Tongue (tissue), 2 donors: ENCODE results near the gene STAMBP. TPM values are rescaled to one million over a fixed set of nuclear protein-coding genes. Genes with fewer than 3 reads are reported as not detected.
A peak's percentile ranks its signal among the peaks of the same experiment; 100 is the strongest.
"Not testable (repeated sequence)": the region's sequence is repeated elsewhere in the genome, so short reads cannot be mapped to it uniquely, and the experiment has no call there.

Experiments
- DNase-seq: peaks from one replicate; pipeline ENCODE4 v3.0.0-alpha.2; 2015
- total RNA-seq: library from RNA; depleted of rRNA; stranded (reverse); fragments of >200 nt; gene quantifications from one replicate; pipeline ENCODE4 v1.2.3, GENCODE V29; 2014

STAMBP gene
- total RNA-seq, 1 donor from 2014 or later, result 28.5 TPM

- not testable (repeated sequence) for DNase-seq
Measured at GRCh38 chr2:73887596-73888353, 59.0 kb downstream of the STAMBP start.

DNA sequence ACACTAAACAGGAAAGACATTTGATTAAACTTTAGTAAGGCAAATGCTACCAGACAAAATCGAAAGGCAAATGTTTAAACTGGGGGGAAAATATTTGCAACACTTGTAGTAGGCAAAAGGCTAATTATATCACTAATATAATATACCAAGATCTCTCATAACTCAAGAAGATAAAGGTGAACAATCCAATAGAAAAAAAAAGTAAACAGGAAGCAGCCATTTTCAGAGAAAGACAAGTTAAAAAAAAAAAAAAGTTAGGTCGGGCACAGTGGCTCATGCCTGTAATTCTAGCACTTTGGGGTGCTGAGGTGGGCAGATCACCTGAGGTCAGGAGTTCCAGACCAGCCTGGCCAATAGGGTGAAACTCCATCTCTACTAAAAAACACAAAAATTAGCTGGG lies 59.6 kb downstream of the STAMBP start:
- no peak for DNase-seq

DNA sequence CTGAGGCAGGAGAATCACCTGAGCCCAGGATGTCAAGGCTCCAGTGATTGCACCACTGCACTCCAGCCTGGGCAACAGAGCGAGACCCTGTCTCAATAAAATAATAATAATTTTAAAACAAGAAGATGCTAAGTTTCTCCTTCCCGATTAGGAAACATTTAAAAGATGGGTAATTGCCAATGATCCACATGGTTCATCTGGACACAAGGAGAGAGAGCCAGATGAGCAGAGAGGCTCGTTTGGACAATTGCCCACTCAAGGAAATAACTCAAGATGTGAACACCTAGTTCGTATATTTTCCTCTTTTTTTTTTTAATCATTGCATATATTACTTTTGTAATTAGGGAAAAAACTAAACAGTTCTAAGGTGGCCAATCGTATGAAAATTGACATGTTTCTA lies 60.4 kb downstream of the STAMBP start:
- no peak for DNase-seq

DNA sequence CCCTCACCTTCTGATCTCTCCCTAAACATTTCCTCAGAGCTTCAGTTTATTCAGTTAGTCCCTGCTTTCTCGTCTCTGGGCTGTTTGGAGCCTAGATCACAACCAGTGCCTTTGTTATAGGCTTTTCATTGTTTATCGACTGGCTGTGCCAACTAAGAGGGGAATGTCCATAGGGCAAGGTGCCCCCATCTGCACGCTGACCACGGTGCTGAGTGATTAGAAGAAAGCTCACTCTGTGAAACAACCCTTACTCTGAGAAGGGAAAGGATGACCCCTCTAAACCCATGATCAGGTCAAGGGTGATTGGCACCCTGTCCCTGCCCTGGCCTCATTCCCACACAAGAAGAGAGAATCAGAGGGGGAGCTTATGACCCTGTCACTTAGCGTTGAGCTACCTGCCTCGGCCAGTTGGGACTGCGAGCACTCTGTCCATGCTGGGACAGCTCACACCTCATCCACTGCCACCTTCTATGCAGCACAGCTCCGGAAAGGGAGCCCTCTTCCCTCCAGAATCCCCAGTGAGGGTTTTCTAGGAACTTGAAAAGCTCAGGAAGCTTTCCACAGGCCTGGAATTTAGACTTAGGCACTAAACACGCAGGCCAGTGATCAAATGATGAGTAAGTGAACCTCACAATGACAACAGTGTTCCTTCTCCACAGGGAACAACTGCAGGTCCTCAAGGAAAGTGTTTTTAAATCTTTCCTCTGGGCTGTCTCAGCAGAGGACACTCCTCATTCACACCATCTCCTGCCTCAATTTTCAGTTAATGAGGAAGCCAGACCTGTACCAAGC lies 61.7 kb downstream of the STAMBP start:
- no peak for DNase-seq

- DNase-seq, result no peak
Measured at GRCh38 chr2:73891276-73891901, 62.6 kb downstream of the STAMBP start.

GRCh38 chr2:73892631-73893329 lies 64.0 kb downstream of the STAMBP start, which contains the start of gene ACTG2:
Gene ACTG2, plus strand, starts transcription at chr2:73893008. Its CDS starts 8,304 bp downstream, at chr2:73901312.
- DNase-seq, result no peak

DNA sequence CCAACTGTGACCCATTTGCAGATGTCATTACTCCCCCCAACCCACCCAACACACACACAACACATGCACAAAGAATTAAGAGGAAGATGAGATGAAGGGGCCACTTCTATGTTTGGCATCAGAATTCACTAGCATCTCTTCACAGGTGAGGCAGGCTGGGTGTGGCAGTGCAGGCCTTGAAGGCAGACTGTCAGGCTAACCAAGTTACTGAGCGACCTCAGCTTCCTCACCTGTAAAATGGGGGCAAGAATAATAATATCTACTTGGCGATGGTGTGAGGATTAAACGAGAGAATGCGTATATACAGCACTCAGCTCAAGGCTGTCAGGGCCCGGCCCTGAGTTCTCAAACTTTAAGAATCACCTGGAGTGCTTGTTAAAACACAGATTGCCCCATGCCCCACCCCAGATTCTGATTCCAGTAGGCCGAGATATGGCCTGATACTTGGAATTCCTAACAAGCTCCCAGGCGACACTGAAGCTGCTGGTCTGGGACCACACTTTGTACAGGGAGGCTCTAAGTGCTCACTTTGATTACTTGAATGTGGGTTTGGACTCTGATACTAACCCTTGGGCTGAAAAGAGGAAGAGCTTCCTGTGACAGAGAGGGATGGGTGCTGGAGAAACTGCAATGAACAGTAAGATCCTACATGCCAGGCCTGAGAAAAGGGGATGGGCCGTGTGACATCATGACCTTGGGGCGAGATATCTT lies 65.2 kb downstream of the STAMBP start:
- no peak for DNase-seq

DNA sequence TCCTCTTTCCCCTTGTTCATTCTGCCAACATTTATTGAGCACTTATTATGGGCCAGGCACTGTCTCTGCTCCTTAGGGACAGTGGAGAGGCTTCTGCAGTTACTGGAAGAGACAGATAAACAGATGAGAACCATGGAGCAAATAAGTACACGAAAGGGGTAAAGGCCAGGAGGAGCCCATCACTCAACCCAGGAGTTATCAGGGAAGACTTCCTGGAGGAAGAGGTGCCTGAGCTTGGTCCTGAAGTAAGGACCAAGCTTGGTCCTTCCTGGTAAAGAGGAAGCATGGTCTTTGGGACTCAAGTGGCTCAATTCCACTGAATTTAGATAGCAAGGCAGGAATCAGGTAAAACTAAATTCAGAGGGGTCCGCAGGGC lies 65.7 kb downstream of the STAMBP start:
- no peak for DNase-seq

DNA sequence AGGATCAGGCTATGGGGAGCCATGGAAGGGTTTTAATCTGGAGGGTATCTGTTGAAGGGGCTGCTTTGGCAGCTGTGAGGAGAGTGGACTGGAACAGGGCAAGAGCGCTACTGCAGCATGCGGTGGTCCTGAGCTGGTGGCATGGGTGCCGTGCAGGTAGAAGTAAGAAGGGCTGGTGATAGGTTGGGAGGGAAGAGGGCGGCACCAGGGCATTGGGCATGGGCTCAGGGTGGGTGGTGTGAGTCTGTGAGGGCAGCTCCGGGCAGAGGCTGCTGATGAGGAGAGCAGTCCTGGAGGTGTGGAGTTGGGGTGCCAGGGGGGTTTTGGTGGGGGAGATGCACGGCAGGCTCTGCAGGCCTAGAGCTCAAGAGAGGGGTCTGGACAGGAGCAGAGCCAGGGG lies 66.1 kb downstream of the STAMBP start:
- no peak for DNase-seq

DNA sequence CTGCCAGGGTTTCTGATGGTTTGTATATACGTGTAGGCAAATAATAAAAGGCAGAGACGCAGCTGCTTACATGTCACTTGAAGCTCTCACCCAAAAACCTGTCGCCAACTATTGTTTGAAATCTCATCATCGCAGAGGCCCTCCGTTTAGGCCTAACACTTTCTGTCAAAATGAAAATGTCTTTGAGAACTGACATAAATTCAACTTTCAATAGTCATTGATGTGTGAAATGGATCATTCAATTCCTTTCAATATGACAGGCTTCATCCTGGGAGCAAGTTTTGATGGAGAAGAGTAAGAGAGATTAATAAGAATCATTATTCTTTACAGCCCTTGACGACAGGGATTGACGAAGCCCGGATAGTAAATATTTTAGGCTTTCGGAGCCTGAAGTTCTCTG lies 66.7 kb downstream of the STAMBP start:
- DNase-seq, result no peak

- peak; percentile 61 for DNase-seq
Measured at GRCh38 chr2:73896362-73897239, 67.8 kb downstream of the STAMBP start.

DNA sequence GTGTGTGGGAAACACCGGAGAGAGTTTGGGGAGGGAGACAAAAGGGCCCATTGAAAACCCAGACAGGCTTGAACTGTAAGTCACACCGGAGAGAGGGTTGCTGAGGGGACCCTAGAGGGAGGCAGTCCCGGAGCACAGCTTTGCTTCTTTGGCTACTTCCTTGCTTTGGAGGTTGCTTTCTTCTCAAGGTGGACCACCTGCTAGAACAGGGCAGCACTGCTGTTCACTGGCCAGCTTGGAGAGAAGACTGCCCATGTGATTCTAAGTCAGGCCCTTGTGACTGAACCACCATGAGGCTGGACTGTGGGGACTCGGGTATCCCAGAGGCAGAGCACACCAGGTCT lies 68.5 kb downstream of the STAMBP start:
- no peak for DNase-seq

DNA sequence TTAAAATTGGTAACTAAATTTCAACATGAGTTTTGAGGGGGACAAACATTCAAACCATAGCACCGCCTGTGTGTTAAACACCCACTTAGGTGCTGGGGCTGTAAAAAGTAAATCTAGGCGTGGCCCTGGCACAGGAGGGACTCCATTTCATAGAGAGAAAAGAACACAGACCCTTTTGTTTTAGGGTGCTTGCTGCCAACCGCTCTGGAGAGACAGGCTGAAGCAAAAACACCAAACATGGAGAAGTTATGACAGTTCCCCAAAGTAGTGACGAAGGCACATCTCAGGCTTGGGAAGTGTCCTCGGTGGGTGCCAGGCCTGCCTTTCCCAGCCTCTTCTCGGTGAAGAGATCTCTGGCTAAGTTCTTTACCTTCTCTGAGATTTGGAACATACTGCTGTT lies 69.2 kb downstream of the STAMBP start:
- DNase-seq, result no peak

DNA sequence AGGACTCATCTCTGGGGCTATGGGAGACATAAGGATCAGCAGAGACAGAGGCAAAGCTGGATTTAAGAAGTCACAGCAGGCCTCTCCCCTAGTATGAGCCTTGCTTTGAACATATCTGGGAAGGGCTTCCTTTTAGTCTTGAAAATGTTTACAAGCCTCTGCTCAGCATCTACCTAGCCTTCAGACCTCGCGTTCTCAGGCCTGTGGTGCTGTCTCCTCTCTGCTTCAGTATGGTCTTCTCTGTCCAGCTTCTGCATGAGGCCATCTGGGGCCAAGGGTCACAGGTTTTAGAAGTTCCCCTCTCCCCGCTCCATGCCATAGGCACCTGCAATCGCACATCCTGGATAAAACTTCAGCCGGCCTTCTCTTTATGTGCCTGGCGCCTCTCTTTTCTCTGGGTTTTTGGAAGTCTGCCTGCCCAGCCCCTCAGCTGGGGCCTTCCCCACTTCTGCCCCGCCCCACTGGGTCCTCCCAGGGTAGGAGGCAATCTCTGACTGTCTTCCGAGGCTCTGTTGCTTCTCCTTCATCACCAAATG lies 71.1 kb downstream of the STAMBP start:
- no peak for DNase-seq

DNA sequence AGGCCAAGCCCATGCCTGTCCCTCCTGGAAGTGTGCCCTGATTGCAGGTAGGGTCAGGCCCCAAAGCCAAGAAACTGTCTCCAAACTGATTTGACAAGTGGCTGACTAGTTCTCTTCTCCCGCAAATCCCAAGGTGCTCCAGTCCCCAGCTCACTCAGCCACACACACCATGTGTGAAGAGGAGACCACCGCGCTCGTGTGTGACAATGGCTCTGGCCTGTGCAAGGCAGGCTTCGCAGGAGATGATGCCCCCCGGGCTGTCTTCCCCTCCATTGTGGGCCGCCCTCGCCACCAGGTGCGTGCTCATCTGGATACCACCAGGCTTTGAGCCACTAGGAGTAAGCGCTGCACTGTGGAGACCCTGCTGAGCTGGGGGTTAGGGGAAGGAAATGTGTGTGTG lies 72.4 kb downstream of the STAMBP start:
- DNase-seq, result no peak

DNA sequence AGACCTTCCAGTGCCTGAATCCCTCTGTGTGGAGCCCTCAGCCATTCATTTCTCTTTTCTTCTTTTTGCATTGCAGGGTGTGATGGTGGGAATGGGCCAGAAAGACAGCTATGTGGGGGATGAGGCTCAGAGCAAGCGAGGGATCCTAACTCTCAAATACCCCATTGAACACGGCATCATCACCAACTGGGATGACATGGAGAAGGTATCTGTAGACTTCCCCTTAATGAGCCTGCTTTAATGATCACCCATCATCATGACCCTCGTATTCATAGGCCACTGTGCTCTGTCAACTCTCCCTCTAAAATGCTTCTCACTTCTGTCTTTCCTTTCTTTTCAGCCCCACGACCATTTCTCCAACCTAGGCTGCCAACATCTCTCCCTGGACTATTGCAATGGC lies 73.5 kb downstream of the STAMBP start:
- no peak for DNase-seq

- DNase-seq, result no peak
Measured at GRCh38 chr2:73903313-73903712, 74.6 kb downstream of the STAMBP start.

DNA sequence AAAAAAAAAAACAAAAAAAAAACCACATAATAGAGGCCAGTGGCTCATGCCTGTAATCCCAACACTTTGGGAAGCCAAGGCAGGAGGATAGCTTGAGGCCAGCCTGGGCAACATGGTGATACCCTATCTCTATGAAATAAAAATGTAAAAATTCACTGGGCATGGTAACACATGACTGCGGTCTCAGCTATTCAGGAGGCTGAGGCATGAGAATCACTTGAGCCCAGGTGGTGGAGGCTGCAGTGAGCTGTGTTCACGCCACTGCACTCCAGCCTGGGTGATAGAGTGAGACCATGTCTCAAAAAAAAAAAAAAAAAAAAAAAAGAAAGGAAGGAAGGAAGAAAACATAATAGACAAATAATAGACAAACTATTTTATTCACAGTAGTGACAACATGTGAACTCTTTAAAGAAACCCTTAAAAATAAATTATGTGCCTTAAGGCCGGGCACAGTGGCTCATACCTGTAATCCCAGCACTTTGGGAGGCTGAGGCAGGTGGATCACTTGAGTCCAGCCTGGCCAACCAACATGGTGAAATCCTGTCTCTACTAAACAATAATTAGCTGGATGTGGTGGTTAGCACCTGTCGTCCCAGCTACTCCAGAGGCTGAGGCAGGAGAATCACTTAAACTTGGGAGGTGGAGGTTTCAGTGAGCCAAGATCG lies 75.3 kb downstream of the STAMBP start:
- not testable (repeated sequence) for DNase-seq

DNA sequence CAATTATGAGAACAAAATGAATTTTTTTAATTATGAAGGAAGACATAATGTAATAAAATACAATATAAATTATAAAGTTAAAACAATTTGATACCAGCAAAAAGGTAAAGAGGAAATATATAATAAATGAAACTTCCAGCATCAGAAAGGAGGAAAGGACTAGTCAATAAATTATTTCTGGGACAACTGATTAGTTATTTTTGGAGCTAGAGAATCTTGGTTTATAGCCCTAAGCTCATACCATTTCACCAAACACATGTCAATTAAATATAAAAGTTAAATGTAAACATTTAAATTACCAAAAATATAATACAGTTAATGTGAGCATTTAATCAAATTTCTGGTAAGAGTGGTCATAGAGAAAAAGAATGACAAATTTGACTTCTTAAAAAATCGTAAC lies 76.2 kb downstream of the STAMBP start:
- no peak for DNase-seq

DNA sequence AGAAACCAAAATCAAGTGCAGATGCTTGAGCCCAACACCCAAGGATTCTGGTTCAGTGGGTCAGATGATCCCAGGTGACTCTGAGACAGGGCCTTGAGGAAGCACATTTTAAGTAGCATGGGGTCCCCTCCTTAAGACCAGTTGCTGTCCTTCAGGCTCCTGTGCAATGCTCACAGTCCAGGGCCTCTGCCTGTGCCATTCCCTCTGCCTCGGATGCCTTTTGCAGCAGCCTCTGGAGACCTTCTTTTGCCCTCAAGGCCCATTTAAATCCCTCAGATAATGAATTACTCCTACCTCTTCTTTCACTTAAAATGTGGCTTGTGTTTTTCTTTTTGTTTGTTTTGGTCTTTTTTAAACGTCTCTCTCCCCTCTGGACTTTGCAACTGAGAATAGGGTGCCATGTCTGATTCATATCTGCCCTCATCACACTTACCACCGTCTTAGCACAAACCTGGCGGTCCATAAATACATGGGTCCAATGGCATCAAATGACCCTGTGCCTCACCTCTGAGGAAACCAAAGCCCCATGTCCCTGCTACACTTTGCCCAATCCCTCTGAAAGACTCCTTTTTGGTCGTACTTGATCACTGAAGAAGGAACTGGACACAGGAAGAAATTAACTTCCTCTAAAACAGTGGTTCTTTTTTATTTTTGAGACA lies 78.2 kb downstream of the STAMBP start:
- no peak for DNase-seq
